CD4-positive, alpha-beta memory T cell (primary cell): ENCODE results near the gene SARS1. TPM values are rescaled to one million over a fixed set of nuclear protein-coding genes. Genes with fewer than 3 reads are reported as not detected.

Source experiments
- CTCF ChIA-PET: fragments of 350-600 bp; sonication (Branson Sonifier 250); formaldehyde crosslinking; loops from one replicate; lab custom pipeline; 2021; ENCODE audit warnings: inconsistent platforms; ENCODE audit not compliant: partially characterized antibody; lab: Charles Lee
- POLR2A ChIA-PET: fragments of 350-600 bp; sonication (Branson Sonifier 250); formaldehyde crosslinking; loops from one replicate; lab custom pipeline; 2021; ENCODE audit not compliant: partially characterized antibody; lab: Charles Lee
- DNase-seq, 5 donors: peaks; one replicate each; pipeline versions ENCODE4 v3.0.0 to v3.0.0-alpha.2; 2020 to 2022; ENCODE audit warnings: mixed read lengths in 1 of 5
- H3K27ac ChIP-seq: one replicate; pipeline ENCODE4 v1.7.0; 2013; ENCODE audit warnings: low read depth, low read length
- H3K27me3 ChIP-seq: 2 replicates; pipeline ENCODE4 v1.7.0; 2013; ENCODE audit warnings: mild to moderate bottlenecking, low read length, moderate library complexity; ENCODE audit not compliant: insufficient read depth
- H3K36me3 ChIP-seq: 2 replicates; pipeline ENCODE4 v1.7.0; 2013; ENCODE audit warnings: mild to moderate bottlenecking, low read length, moderate library complexity; ENCODE audit not compliant: insufficient read depth
- H3K4me1 ChIP-seq: 2 replicates; pipeline ENCODE4 v1.7.0; 2013; ENCODE audit warnings: mild to moderate bottlenecking, low read length, moderate library complexity; ENCODE audit not compliant: insufficient read depth
- H3K4me3 ChIP-seq, 2 donors: one replicate each; pipeline ENCODE4 v1.7.0; 2013; ENCODE audit warnings: low read length in 2 of 2, mild to moderate bottlenecking in 1 of 2
- H3K9me3 ChIP-seq, 2 donors: one replicate each; pipeline ENCODE4 v1.7.0; 2013; ENCODE audit warnings: low read length in 2 of 2, control low read depth in 1 of 2; ENCODE audit not compliant: control insufficient read depth in 1 of 2
- H3K27ac Mint-ChIP-seq, 7 donors: one replicate each; pipeline ENCODE4 v1.8.0; 2020 to 2021; ENCODE audit warnings: mixed read lengths in 7 of 7, mild to moderate bottlenecking in 6 of 7, inconsistent platforms in 3 of 7, moderate library complexity in 3 of 7
- H3K27me3 Mint-ChIP-seq, 2 donors: one replicate each; pipeline ENCODE4 v1.8.0; 2020 to 2021; ENCODE audit warnings: mixed read lengths in 2 of 2
- H3K36me3 Mint-ChIP-seq, 2 donors: one replicate each; pipeline ENCODE4 v1.8.0; 2020 to 2021; ENCODE audit warnings: mixed read lengths in 2 of 2, inconsistent platforms in 1 of 2, mild to moderate bottlenecking in 1 of 2
- H3K4me1 Mint-ChIP-seq, 4 donors: one replicate each; pipeline ENCODE4 v1.8.0; 2020 to 2021; ENCODE audit warnings: mixed read lengths in 4 of 4, mild to moderate bottlenecking in 1 of 4
- H3K4me3 Mint-ChIP-seq, 8 donors: one replicate each; pipeline ENCODE4 v1.8.0; 2020 to 2021; ENCODE audit warnings: mixed read lengths in 8 of 8, mild to moderate bottlenecking in 7 of 8, moderate library complexity in 6 of 8, inconsistent platforms in 3 of 8
- H3K9me3 Mint-ChIP-seq, 8 donors: one replicate each; pipeline ENCODE4 v1.8.0; 2020 to 2021; ENCODE audit warnings: mixed read lengths in 8 of 8, mild to moderate bottlenecking in 5 of 8, inconsistent platforms in 3 of 8, moderate library complexity in 1 of 8
- intact Hi-C: fragments of 100-400 bp; cut with micrococcal nuclease; formaldehyde crosslinking; loops from one replicate; pipeline ENCODE4 v1.15.1; 2023
- polyA plus RNA-seq, 2 donors: library from polyadenylated mRNA; unstranded; fragments of 300-500 nt; fragmentation: Illumina TruSeq; gene quantifications; one replicate each; pipeline ENCODE4 v1.2.3, GENCODE V29; 2021
- total RNA-seq, 2 experiments: library from RNA; stranded (reverse); gene quantifications; one replicate each; pipeline ENCODE4 v1.2.3, GENCODE V29; 2021

SARS1 gene
- total and polyA plus RNA-seq, 4 experiments from 2014 or later, result 153 to 199 (median 184) TPM

DNA sequence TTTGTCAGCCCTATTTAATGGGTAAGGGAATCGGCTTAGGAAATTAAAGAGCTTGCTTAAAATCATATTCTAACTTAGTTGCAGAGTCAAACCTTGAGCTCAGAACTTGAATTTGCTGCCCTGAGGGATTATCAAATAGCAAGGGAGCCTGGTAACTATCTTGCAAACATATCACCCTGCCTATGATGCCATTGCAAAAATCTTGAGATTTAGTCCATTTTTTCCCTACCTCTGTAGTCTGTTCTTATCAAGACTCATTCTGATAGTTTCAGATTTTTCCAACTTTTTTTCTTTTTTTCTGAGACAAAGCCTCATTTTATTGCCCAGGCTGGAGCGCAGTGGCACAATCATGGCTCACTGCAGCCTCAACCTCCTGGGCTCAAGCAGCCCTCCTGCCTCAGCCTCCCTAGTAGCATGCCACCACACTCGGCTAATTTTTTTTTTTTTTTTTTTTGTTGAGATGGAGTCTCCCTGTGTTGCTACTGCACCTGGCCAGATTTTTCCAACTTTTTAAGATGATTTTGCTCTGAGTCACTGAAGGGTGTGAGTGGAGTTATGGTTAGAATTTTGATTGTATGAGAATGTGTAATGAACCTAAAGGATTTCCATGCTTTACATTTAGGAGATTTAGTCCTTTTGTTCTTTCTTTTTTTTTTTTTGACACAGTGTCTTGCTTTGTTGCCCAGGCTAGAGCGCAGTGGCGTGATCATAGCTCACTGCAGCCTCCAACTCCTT lies 12.2 kb downstream of the SARS1 start:
- Mint-ChIP-seq H3K9me3 (peaks cover 0 to 1% (median 0%) of the 10 kb centered on the region in 8 donors), H3K36me3 (peaks cover 42 to 66% of the 10 kb centered on the region in 2 donors), H3K4me1 (peaks cover 17 to 39% (median 21%) of the 10 kb centered on the region in 4 donors), H3K27me3 (no peaks in the 10 kb centered on the region), H3K4me3 (no peak overlapping the region), H3K27ac (peak overlapping the region in 4 of 7 donors; percentile 4 to 73 (median 28))
- no peak overlapping the region for H3K4me3 ChIP-seq
- no peak overlapping the region for H3K27ac ChIP-seq
- no peaks in the 10 kb centered on the region for H3K27me3 ChIP-seq
- DNase-seq, result no peak
- CTCF ChIA-PET, result no interaction called here
- H3K36me3 ChIP-seq, result peaks cover 47% of the 10 kb centered on the region
- intact Hi-C loops, result no loop called here
- peaks cover 6% of the 10 kb centered on the region for H3K4me1 ChIP-seq
- POLR2A ChIA-PET, result interaction anchor here (0.9 kb wide), 1 partner anchor 11 kb away, joined by 4 read pairs; no protein-coding TSS in a partner anchor
- no peaks in the 10 kb centered on the region for H3K9me3 ChIP-seq

DNA sequence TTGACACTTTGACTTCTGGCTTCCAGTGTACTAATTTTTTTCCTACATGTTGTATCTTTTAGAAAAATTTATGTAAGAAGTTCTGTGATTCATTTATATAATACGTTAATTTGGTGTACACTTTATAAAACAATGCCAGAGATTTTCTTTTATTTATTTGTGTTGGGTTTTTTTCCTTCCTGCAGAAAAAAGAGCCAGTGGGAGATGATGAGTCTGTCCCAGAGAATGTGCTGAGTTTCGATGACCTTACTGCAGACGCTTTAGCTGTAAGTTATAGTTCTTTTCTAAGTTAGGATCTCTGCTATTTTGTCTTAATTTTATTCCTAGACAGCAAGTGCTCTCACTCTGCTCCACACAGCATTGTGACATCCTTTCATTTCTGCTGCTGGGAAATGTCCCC lies 14.4 kb downstream of the SARS1 start:
- no peaks in the 10 kb centered on the region for H3K27me3 ChIP-seq

DNA sequence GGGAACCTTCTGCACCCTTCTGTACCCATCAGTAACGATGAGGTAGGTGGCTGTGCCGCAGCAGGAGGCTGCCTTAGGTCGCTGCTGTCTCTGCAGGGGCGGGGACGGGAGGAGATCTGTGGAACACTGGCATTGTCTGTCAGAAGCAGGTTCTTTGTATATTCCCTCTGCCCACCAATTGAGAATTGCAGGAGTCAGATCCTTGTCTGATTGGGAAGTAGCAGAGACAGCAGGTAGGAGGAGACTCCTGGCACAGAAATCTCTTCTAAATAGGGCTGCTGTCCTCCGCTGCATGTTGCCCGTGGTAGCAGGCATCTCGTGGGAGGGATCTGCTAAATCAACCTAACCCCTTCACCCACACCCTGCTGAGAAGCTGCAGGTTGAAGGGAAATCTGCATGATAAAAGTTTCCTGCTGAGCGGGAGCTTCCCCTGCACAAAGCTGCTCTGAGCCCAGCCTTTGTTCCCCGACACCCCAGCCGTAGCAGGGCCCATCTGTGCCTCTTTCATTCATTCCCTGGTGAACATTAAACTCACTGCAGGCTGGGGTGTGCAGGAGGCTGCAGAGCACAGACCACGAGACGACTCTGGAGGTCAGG lies 15.9 kb downstream of the SARS1 start:
- Histone ChIP-seq H3K9me3 (no peaks in the 10 kb centered on the region), H3K27ac (no peak overlapping the region), H3K36me3 (peaks cover 61% of the 10 kb centered on the region), H3K4me1 (no peaks in the 10 kb centered on the region), H3K4me3 (no peak overlapping the region), H3K27me3 (no peaks in the 10 kb centered on the region)
- CTCF ChIA-PET, result no interaction called here
- peaks cover 32 to 70% of the 10 kb centered on the region in 2 donors for H3K36me3 Mint-ChIP-seq
- H3K4me1 Mint-ChIP-seq, result peaks cover 6 to 15% (median 9%) of the 10 kb centered on the region in 4 donors
- peaks cover 0 to 1% (median 0%) of the 10 kb centered on the region in 8 donors for H3K9me3 Mint-ChIP-seq
- intact Hi-C loops, result loop anchor here (2.0 kb wide), 1 partner anchor 15 kb away; no protein-coding TSS in a partner anchor
- POLR2A ChIA-PET, result no interaction called here
- H3K27ac Mint-ChIP-seq, result no peak overlapping the region
- no peak overlapping the region for H3K4me3 Mint-ChIP-seq
- no peaks in the 10 kb centered on the region for H3K27me3 Mint-ChIP-seq
- DNase-seq, result no peak

More for the DNA sequence above, 14.4 kb downstream of the SARS1 start:
- DNase-seq, result no peak
- H3K4me3 ChIP-seq, result no peak overlapping the region
- H3K4me3 Mint-ChIP-seq, result peak overlapping the region in 1 of 8 donors; percentile 15
- H3K27ac Mint-ChIP-seq, result peak overlapping the region in 2 of 7 donors; percentile 46 to 71
- POLR2A ChIA-PET, result no interaction called here
- H3K9me3 Mint-ChIP-seq, result peaks cover 0 to 1% (median 0%) of the 10 kb centered on the region in 8 donors
- CTCF ChIA-PET, result interaction anchor here (0.6 to 1.1 kb wide), 2 partner anchors 184 to 409 kb away, joined by 3 read pairs; no protein-coding TSS in a partner anchor
- intact Hi-C loops, result loop anchor here (2.0 kb wide), 1 partner anchor 13 kb away; no protein-coding TSS in a partner anchor
- no peaks in the 10 kb centered on the region for H3K27me3 Mint-ChIP-seq
- peaks cover 2% of the 10 kb centered on the region for H3K4me1 ChIP-seq
- H3K4me1 Mint-ChIP-seq, result peaks cover 6 to 22% (median 13%) of the 10 kb centered on the region in 4 donors
- H3K36me3 ChIP-seq, result peaks cover 58% of the 10 kb centered on the region
- no peaks in the 10 kb centered on the region for H3K9me3 ChIP-seq
- H3K36me3 Mint-ChIP-seq, result peaks cover 37 to 71% of the 10 kb centered on the region in 2 donors
- no peak overlapping the region for H3K27ac ChIP-seq

DNA sequence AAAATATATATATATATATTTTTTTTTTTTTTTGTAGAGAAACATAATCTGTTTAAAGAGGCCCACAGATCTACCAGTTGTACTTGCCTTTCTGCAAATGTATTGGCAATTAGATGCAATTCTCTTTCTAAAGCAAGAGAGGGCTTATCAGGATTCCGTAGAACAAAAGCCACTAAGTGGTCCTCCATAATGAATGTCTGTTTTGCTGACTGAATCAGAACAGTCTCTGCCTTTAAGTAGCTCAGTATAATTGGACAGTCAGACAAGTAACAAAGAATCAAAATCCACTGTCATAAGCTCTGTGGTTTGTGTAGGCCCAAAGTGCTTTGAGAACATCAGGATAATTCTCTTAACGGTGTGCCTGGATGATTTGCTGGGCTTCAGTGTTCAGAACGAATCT lies 17.3 kb downstream of the SARS1 start:
- Mint-ChIP-seq H3K36me3 (peaks cover 45 to 74% of the 10 kb centered on the region in 2 donors), H3K27ac (peak overlapping the region in 2 of 7 donors; percentile 16 to 86), H3K4me1 (peaks cover 5 to 11% (median 6%) of the 10 kb centered on the region in 4 donors), H3K4me3 (no peak overlapping the region), H3K27me3 (no peaks in the 10 kb centered on the region), H3K9me3 (peaks cover 0 to 1% (median 0%) of the 10 kb centered on the region in 8 donors)
- CTCF ChIA-PET, result interaction anchor here (0.9 kb wide), 1 partner anchor 30 kb away, joined by 3 read pairs; no protein-coding TSS in a partner anchor
- Histone ChIP-seq H3K27me3 (no peaks in the 10 kb centered on the region), H3K27ac (no peak overlapping the region), H3K9me3 (no peaks in the 10 kb centered on the region), H3K4me1 (peaks cover 4% of the 10 kb centered on the region), H3K4me3 (no peak overlapping the region), H3K36me3 (peaks cover 68% of the 10 kb centered on the region)
- DNase-seq, result no peak
- intact Hi-C loops, result no loop called here
- POLR2A ChIA-PET, result interaction anchor here (1.4 kb wide), 1 partner anchor 10 kb away, joined by 6 read pairs; no protein-coding TSS in a partner anchor

DNA sequence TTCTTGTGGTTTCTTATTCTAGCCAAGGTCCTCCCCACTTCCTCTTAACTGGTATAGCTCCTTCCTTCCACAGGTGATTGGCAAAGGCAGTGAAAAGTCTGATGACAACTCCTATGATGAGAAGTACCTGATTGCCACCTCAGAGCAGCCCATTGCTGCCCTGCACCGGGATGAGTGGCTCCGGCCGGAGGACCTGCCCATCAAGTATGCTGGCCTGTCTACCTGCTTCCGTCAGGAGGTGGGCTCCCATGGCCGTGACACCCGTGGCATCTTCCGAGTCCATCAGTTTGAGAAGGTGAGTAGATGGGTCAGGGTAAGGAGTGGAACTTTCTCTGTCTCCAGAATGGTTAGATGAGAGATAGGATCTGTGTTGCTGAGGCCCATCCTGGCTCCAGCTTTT lies 21.4 kb downstream of the SARS1 start:
- CTCF ChIA-PET, result no interaction called here

DNA sequence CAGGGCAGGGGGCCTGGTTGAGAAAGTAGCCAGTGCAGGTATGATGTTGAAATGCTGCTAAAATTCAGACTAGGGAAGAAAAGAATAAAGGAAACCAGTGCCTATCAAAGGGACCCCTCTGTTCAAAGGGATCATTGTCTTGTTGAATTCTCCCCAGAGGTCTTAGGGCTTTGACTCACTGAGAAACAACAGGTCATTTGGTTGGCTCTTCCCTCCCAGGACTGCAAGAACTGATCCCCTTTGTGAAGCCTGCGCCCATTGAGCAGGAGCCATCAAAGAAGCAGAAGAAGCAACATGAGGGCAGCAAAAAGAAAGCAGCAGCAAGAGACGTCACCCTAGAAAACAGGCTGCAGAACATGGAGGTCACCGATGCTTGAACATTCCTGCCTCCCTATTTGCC lies 23.8 kb downstream of the SARS1 start:
- DNase-seq, result no peak
- no peaks in the 10 kb centered on the region for H3K27me3 Mint-ChIP-seq
- H3K36me3 Mint-ChIP-seq, result peaks cover 30 to 56% of the 10 kb centered on the region in 2 donors
- CTCF ChIA-PET, result interaction anchor here (0.7 kb wide), 1 partner anchor 14 kb away, joined by 3 read pairs; no protein-coding TSS in a partner anchor
- H3K4me1 ChIP-seq, result peaks cover 23% of the 10 kb centered on the region
- no peak overlapping the region for H3K27ac Mint-ChIP-seq
- H3K36me3 ChIP-seq, result peaks cover 49% of the 10 kb centered on the region
- H3K4me1 Mint-ChIP-seq, result peaks cover 14 to 27% (median 19%) of the 10 kb centered on the region in 4 donors
- H3K4me3 Mint-ChIP-seq, result no peak overlapping the region
- no peaks in the 10 kb centered on the region for H3K27me3 ChIP-seq
- intact Hi-C loops, result no loop called here
- H3K9me3 Mint-ChIP-seq, result peaks cover 0 to 3% (median 0%) of the 10 kb centered on the region in 8 donors
- POLR2A ChIA-PET, result no interaction called here
- H3K9me3 ChIP-seq, result no peaks in the 10 kb centered on the region
- no peak overlapping the region for H3K4me3 ChIP-seq
- no peak overlapping the region for H3K27ac ChIP-seq

More for the DNA sequence above, 21.4 kb downstream of the SARS1 start:
- Mint-ChIP-seq H3K4me1 (peaks cover 4 to 8% (median 7%) of the 10 kb centered on the region in 4 donors), H3K27me3 (no peaks in the 10 kb centered on the region), H3K4me3 (no peak overlapping the region), H3K9me3 (peaks cover 0 to 3% (median 0%) of the 10 kb centered on the region in 8 donors), H3K27ac (peak overlapping the region in 4 of 7 donors; percentile 5 to 85 (median 70)), H3K36me3 (peaks cover 43 to 75% of the 10 kb centered on the region in 2 donors)
- intact Hi-C loops, result no loop called here
- peaks cover 68% of the 10 kb centered on the region for H3K36me3 ChIP-seq
- DNase-seq, result no peak
- H3K4me3 ChIP-seq, result no peak overlapping the region
- POLR2A ChIA-PET, result no interaction called here
- H3K27ac ChIP-seq, result no peak overlapping the region
- no peaks in the 10 kb centered on the region for H3K27me3 ChIP-seq
- peaks cover 4% of the 10 kb centered on the region for H3K4me1 ChIP-seq
- no peaks in the 10 kb centered on the region for H3K9me3 ChIP-seq
